ENCODE measurements around the gene ELAVL3.

- no peak for TF ChIP-seq POLR2A (IDR thresholded peaks at IDR 0.05)
- TF ChIP-seq CTCF (IDR thresholded peaks at IDR 0.05): no peak
Measured at GRCh38 chr19:11475861-11476260, 5.0 kb downstream of the ELAVL3 start.
